Neural cell (in vitro differentiated cells): ENCODE data around the gene TSPAN9. TPM values are rescaled to one million over a fixed set of nuclear protein-coding genes. Genes with fewer than 3 reads are reported as not detected.

ENCODE experiments used
- H2AFZ ChIP-seq: fragments of 200-600, 300-800 bp; sonication (generic), shearing (Covaris generic); 2 replicates; pipeline ENCODE4 v1.6.0; 2014; ENCODE audit warnings: low read depth, mild to moderate bottlenecking, antibody characterized with exemption, low read length, moderate library complexity
- H3F3A ChIP-seq: fragments of 200-600 bp; shearing (Covaris generic); 2 replicates; pipeline ENCODE4 v1.6.1; 2016; ENCODE audit warnings: mild to moderate bottlenecking, moderate library complexity, mixed read lengths, antibody characterized with exemption, low read length; ENCODE audit not compliant: insufficient read depth, poor library complexity, severe bottlenecking
- H3K27ac ChIP-seq: fragments of 200-600, 300-800 bp; sonication (generic), shearing (Covaris generic); 2 replicates; pipeline ENCODE4 v1.5.1; 2014; ENCODE audit warnings: mild to moderate bottlenecking, low read length, moderate library complexity
- H3K27me3 ChIP-seq: fragments of 300-800, 200-600 bp; sonication (generic), shearing (Covaris generic); 2 replicates; pipeline ENCODE4 v1.6.0; 2014; ENCODE audit warnings: mild to moderate bottlenecking, low read depth, low read length, moderate library complexity; ENCODE audit not compliant: insufficient read depth
- H3K36me3 ChIP-seq: fragments of 300-800, 200-600 bp; sonication (generic), shearing (Covaris generic); 2 replicates; pipeline ENCODE4 v1.5.1; 2014; ENCODE audit warnings: mild to moderate bottlenecking, antibody characterized with exemption, low read length, moderate library complexity; ENCODE audit not compliant: insufficient read depth
- H3K4me2 ChIP-seq: fragments of 300-800, 200-600 bp; sonication (generic), shearing (Covaris generic); 2 replicates; pipeline ENCODE4 v1.6.0; 2014; ENCODE audit warnings: mild to moderate bottlenecking, low read length
- H3K4me3 ChIP-seq: fragments of 300-800, 200-600 bp; sonication (generic), shearing (Covaris generic); 2 replicates; pipeline ENCODE4 v1.5.1; 2014; ENCODE audit warnings: mild to moderate bottlenecking, low read length, moderate library complexity
- H3K79me2 ChIP-seq: fragments of 200-600 bp; shearing (Covaris generic); replicated peaks from 2 replicates; pipeline ENCODE4 v1.6.0; 2014; ENCODE audit warnings: mild to moderate bottlenecking, low read length, moderate library complexity; ENCODE audit not compliant: insufficient read depth
- H3K9ac ChIP-seq: fragments of 300-800, 200-600 bp; sonication (generic), shearing (Covaris generic); 2 replicates; pipeline ENCODE4 v1.6.1; 2016; ENCODE audit warnings: mild to moderate bottlenecking, low read length, mixed read lengths
- H3K9me2 ChIP-seq: fragments of 200-600 bp; shearing (Covaris generic); 2 replicates; pipeline ENCODE4 v1.6.1; 2016; ENCODE audit warnings: mild to moderate bottlenecking, low read length, mixed read lengths; ENCODE audit not compliant: insufficient read depth
- H3K9me3 ChIP-seq: fragments of 200-600, 300-800 bp; sonication (generic), shearing (Covaris generic); 2 replicates; pipeline ENCODE4 v1.6.1; 2016; ENCODE audit warnings: mild to moderate bottlenecking, mixed run types, low read length, moderate library complexity, mixed read lengths
- H4K20me1 ChIP-seq: fragments of 200-600 bp; shearing (Covaris generic); 2 replicates; pipeline ENCODE4 v1.6.1; 2016; ENCODE audit warnings: mild to moderate bottlenecking, mixed run types; ENCODE audit not compliant: insufficient read depth
- CTCF ChIP-seq: fragments of 450-650 bp; IDR thresholded peaks from 2 replicates; pipeline ENCODE4 v1.5.1; 2014; ENCODE audit warnings: antibody characterized with exemption, mild to moderate bottlenecking, moderate library complexity; ENCODE audit not compliant: poor library complexity, severe bottlenecking
- EP300 ChIP-seq: fragments of 450-650 bp; conservative IDR thresholded peaks from 2 replicates; pipeline ENCODE4 v1.6.1; 2014; ENCODE audit warnings: antibody characterized with exemption, mild to moderate bottlenecking, moderate library complexity; ENCODE audit not compliant: poor library complexity, severe bottlenecking
- EZH2 ChIP-seq: fragments of 200-600, 300-800 bp; shearing (Covaris generic), sonication (generic); IDR thresholded peaks from 2 replicates; pipeline ENCODE4 v1.6.1; 2014; ENCODE audit warnings: antibody characterized with exemption, low read length, borderline replicate concordance, mild to moderate bottlenecking; ENCODE audit not compliant: insufficient read depth, poor library complexity, severe bottlenecking
- MXI1 ChIP-seq: fragments of 450-650 bp; conservative IDR thresholded peaks from 2 replicates; pipeline ENCODE4 v1.6.1; 2014; ENCODE audit warnings: antibody characterized with exemption, mild to moderate bottlenecking; ENCODE audit not compliant: poor library complexity, severe bottlenecking
- POLR2AphosphoS5 ChIP-seq: IDR thresholded peaks from 2 replicates; pipeline ENCODE4 v1.6.1; 2012
- RAD21 ChIP-seq: fragments of 450-650 bp; conservative IDR thresholded peaks from 2 replicates; pipeline ENCODE4 v1.6.1; 2014; ENCODE audit warnings: antibody characterized with exemption, mild to moderate bottlenecking, moderate library complexity
- REST ChIP-seq: IDR thresholded peaks from 2 replicates; pipeline ENCODE4 v1.6.1; 2012; ENCODE audit warnings: borderline replicate concordance
- SMC3 ChIP-seq: fragments of 450-650 bp; conservative IDR thresholded peaks from 2 replicates; pipeline ENCODE4 v1.6.1; 2014; ENCODE audit warnings: antibody characterized with exemption, mild to moderate bottlenecking, moderate library complexity; ENCODE audit not compliant: poor library complexity
- TAF1 ChIP-seq: IDR thresholded peaks from 2 replicates; pipeline ENCODE4 v1.6.1; 2012; ENCODE audit warnings: low read depth
- polyA plus RNA-seq: library from polyadenylated mRNA; depleted of rRNA; stranded (reverse); fragments of >200 nt; gene quantifications from 2 replicates; pipeline ENCODE4 v1.2.3, GENCODE V29; 2014

Gene TSPAN9
- polyA plus RNA-seq, 1 donor from 2014 or later, result 11.9 TPM

GRCh38 chr12:3193131-3193530 is 116.0 kb downstream of the TSPAN9 start:
- Histone ChIP-seq H3K27me3 (no peaks in the 10 kb centered on the region), H3K9me3 (no peaks in the 10 kb centered on the region), H3K4me3 (no peak overlapping the region), H4K20me1 (no peaks in the 10 kb centered on the region), H3K36me3 (no peaks in the 10 kb centered on the region), H3K79me2 (no peaks in the 10 kb centered on the region), H3K4me2 (no peak overlapping the region), H3F3A (no peaks in the 10 kb centered on the region), H2AFZ (no peak overlapping the region), H3K9ac (no peak overlapping the region), H3K27ac (no peak overlapping the region), H3K9me2 (no peaks in the 10 kb centered on the region)
- TF ChIP-seq REST, result no peak
- no peak for TF ChIP-seq MXI1
- no peak for TF ChIP-seq EZH2
- no peak for TF ChIP-seq SMC3

GRCh38 chr12:3193755-3194154 is 116.6 kb downstream of the TSPAN9 start:
- TF ChIP-seq MXI1 (no peak), POLR2AphosphoS5 (no peak), EP300 (no peak), REST (no peak), CTCF (no peak), SMC3 (no peak), RAD21 (no peak), TAF1 (no peak), EZH2 (no peak)

More at GRCh38 chr12:3193755-3194154, 116.6 kb downstream of the TSPAN9 start:
- H3K9me3 ChIP-seq, result no peaks in the 10 kb centered on the region
- H3K27me3 ChIP-seq, result no peaks in the 10 kb centered on the region
- H3K9ac ChIP-seq, result no peak overlapping the region
- no peaks in the 10 kb centered on the region for H3F3A ChIP-seq
- H2AFZ ChIP-seq, result no peak overlapping the region
- no peaks in the 10 kb centered on the region for H3K79me2 ChIP-seq
- H3K4me3 ChIP-seq, result no peak overlapping the region
- no peaks in the 10 kb centered on the region for H3K36me3 ChIP-seq
- no peaks in the 10 kb centered on the region for H4K20me1 ChIP-seq
- no peak overlapping the region for H3K27ac ChIP-seq
- no peak overlapping the region for H3K4me2 ChIP-seq
- no peaks in the 10 kb centered on the region for H3K9me2 ChIP-seq
